Fibroblast of skin of abdomen (primary cell): Measurements from ENCODE around the gene CENPN.

Experiments
- DNase-seq: peaks from one replicate; pipeline ENCODE4 v3.0.0-alpha.2; 2013

CENPN gene

GRCh38 chr16:80991792-80992430 is 15.1 kb upstream of the CENPN start:
- no peak for DNase-seq

GRCh38 chr16:80992676-80993293 is 14.2 kb upstream of the CENPN start:
- DNase-seq = no peak

GRCh38 chr16:80993307-80993706 is 13.7 kb upstream of the CENPN start:
- DNase-seq = peak; percentile 92

GRCh38 chr16:80993834-80994233 is 13.2 kb upstream of the CENPN start:
- DNase-seq = no peak

- peak; percentile 43 for DNase-seq
These were observed 12.6 kb upstream of the CENPN start for GRCh38 chr16:80994451-80994850.

GRCh38 chr16:80996688-80997138 is 10.3 kb upstream of the CENPN start:
- no peak for DNase-seq

- peak; percentile 32 for DNase-seq
These were observed 9.7 kb upstream of the CENPN start for GRCh38 chr16:80997139-80997798.

- no peak for DNase-seq
These were observed 8.9 kb upstream of the CENPN start for GRCh38 chr16:80997964-80998620.

GRCh38 chr16:81000873-81001272 is 6.1 kb upstream of the CENPN start:
- DNase-seq = no peak

GRCh38 chr16:81001330-81001729 is 5.7 kb upstream of the CENPN start:
- DNase-seq = no peak

- DNase-seq = no peak
These were observed 4.0 kb upstream of the CENPN start for GRCh38 chr16:81003064-81003463.

- DNase-seq = no peak
These were observed 3.2 kb upstream of the CENPN start for GRCh38 chr16:81003610-81004460.

GRCh38 chr16:81004646-81005353 is 2.2 kb upstream of the CENPN start:
- peak; percentile 61 for DNase-seq

- DNase-seq = no peak
These were observed 1.3 kb upstream of the CENPN start for GRCh38 chr16:81005610-81006161.

- DNase-seq = no peak
These were observed 702 bp upstream of the CENPN start for GRCh38 chr16:81006211-81006812.

- no peak for DNase-seq
These were observed 1.4 kb downstream of the CENPN start for GRCh38 chr16:81008505-81008789.

- DNase-seq = no peak
These were observed 6.0 kb downstream of the CENPN start for GRCh38 chr16:81012974-81013373.

GRCh38 chr16:81014672-81015071 is 7.7 kb downstream of the CENPN start:
- no peak for DNase-seq

GRCh38 chr16:81018496-81018895 is 11.5 kb downstream of the CENPN start:
- no peak for DNase-seq

GRCh38 chr16:81026429-81026828 is 19.4 kb downstream of the CENPN start:
- no peak for DNase-seq

- no peak for DNase-seq
These were observed 23.1 kb downstream of the CENPN start for GRCh38 chr16:81029930-81030604.
